C4-2B (cell line): ENCODE measurements around the gene RBM10.

Experiments used
- ZFX ChIP-seq: fragments of 450-650 bp; IDR thresholded peaks from 2 replicates; pipeline ENCODE4 v1.6.1; 2017
- TF ChIP-seq, protein P1 (sequence below): fragments of 450-650 bp; conservative IDR thresholded peaks from 2 replicates; pipeline ENCODE4 v1.5.1; 2017; ENCODE audit warnings: mild to moderate bottlenecking

- TF ChIP-seq, protein P1, sequence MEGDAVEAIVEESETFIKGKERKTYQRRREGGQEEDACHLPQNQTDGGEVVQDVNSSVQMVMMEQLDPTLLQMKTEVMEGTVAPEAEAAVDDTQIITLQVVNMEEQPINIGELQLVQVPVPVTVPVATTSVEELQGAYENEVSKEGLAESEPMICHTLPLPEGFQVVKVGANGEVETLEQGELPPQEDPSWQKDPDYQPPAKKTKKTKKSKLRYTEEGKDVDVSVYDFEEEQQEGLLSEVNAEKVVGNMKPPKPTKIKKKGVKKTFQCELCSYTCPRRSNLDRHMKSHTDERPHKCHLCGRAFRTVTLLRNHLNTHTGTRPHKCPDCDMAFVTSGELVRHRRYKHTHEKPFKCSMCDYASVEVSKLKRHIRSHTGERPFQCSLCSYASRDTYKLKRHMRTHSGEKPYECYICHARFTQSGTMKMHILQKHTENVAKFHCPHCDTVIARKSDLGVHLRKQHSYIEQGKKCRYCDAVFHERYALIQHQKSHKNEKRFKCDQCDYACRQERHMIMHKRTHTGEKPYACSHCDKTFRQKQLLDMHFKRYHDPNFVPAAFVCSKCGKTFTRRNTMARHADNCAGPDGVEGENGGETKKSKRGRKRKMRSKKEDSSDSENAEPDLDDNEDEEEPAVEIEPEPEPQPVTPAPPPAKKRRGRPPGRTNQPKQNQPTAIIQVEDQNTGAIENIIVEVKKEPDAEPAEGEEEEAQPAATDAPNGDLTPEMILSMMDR: no peak
- no peak for TF ChIP-seq ZFX
Observed at GRCh38 chrX:47191331-47191730, 46.3 kb downstream of the RBM10 start.
